Ureter (tissue), 1 donor: ENCODE results near the gene KRT6A. TPM values are rescaled to one million over a fixed set of nuclear protein-coding genes. Genes with fewer than 3 reads are reported as not detected.

Experiments
- DNase-seq: peaks from one replicate; pipeline ENCODE4 v3.0.0-alpha.2; 2020; ENCODE audit warnings: low spot score
- total RNA-seq: library from RNA; stranded (reverse); gene quantifications from one replicate; pipeline ENCODE4 v1.2.4, GENCODE V29; 2023
- donor health status: DM: yes; HTN: yes; CAD: no.

KRT6A gene
- total RNA-seq, 1 donor from 2014 or later: 28.7 TPM

- peak; percentile 35 for DNase-seq
Observed at GRCh38 chr12:52524898-52525591, 32.0 kb upstream of the KRT6A start.

- DNase-seq: peak; percentile 41
Observed at GRCh38 chr12:52524241-52524897, 31.3 kb upstream of the KRT6A start.

- DNase-seq: peak; percentile 34
Observed at GRCh38 chr12:52523824-52524223, 30.8 kb upstream of the KRT6A start.

- DNase-seq: no peak
Observed at GRCh38 chr12:52522346-52523011, 29.4 kb upstream of the KRT6A start.

GRCh38 chr12:52521568-52522266, 28.7 kb upstream of the KRT6A start:
- no peak for DNase-seq

- DNase-seq: no peak
Observed at GRCh38 chr12:52521175-52521567, 28.1 kb upstream of the KRT6A start.

- no peak for DNase-seq
Observed at GRCh38 chr12:52519826-52520662, 27.0 kb upstream of the KRT6A start, which contains the start of gene KRT5. KRT5 (minus strand) TSS chr12:52520394; CDS start chr12:52520296, 98 bp downstream.

- DNase-seq: no peak
Observed at GRCh38 chr12:52519387-52519703, 26.3 kb upstream of the KRT6A start.

- no peak for DNase-seq
Observed at GRCh38 chr12:52518574-52519386, 25.7 kb upstream of the KRT6A start.

GRCh38 chr12:52517888-52518287, 24.8 kb upstream of the KRT6A start:
- no peak for DNase-seq

- DNase-seq: no peak
Observed at GRCh38 chr12:52517005-52517835, 24.2 kb upstream of the KRT6A start.

- peak; percentile 38 for DNase-seq
Observed at GRCh38 chr12:52515927-52516831, 23.1 kb upstream of the KRT6A start.

GRCh38 chr12:52515319-52515646, 22.2 kb upstream of the KRT6A start:
- DNase-seq: no peak

GRCh38 chr12:52514471-52515318, 21.6 kb upstream of the KRT6A start:
- DNase-seq: no peak

- DNase-seq: no peak
Observed at GRCh38 chr12:52513736-52514135, 20.7 kb upstream of the KRT6A start.

GRCh38 chr12:52508211-52508610, 15.2 kb upstream of the KRT6A start:
- DNase-seq: no peak

- DNase-seq: no peak
Observed at GRCh38 chr12:52506858-52507715, 14.0 kb upstream of the KRT6A start.
